ENCODE data around the gene KIAA0408. TPM values are rescaled to one million over a fixed set of nuclear protein-coding genes. Genes with fewer than 3 reads are reported as not detected.

The KIAA0408 gene
- total and polyA plus RNA-seq, 9 of the 15 experiments (the other 6 are each of a cell fraction or from before 2014, with no cell fraction given) = 0.11 TPM; not detected in 8

DNA sequence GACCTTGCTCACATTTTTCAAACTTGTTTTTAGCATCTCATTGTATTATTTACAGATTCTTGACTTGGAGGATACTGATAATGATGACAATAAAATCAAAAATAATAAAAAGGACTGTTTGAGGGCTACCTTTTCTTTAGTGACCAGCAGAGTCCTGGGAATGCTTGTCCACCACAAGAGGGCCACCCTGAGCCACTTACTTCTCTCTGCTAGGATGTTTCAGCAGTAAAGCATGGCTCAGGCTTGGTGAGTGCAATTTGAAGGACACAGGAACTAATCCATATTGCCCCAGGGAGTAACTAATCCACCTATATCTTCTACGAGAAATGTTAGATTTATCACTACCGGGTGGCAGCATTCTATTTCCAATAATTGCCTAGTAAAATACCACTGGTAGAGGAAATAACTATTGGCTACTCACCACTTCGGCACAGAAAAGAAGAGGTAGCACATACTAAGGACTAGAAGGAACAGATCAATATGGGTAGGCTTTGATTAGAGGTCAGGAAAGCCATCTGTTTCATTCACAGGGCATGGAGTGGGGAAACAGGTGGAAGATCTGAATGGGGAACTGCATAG is 5.8 kb upstream of the KIAA0408 start:
- H2AFZ ChIP-seq (ENCODE audit: low read depth, low read length) = no peak overlapping the region
- in situ Hi-C loops (cut with MboI) = no loop called here
- POLR2A ChIA-PET = no interaction called here
- TF ChIP-seq MYNN (IDR thresholded peaks at IDR 0.05) = no peak
- no peak for TF ChIP-seq MYNN (CRISPR knock-in tag; IDR thresholded peaks at IDR 0.05)
- no peak for TF ChIP-seq MLLT1 (IDR thresholded peaks at IDR 0.05)
- TF ChIP-seq BRD9 (IDR thresholded peaks at IDR 0.05; ENCODE audit: low read depth, partially characterized antibody) = no peak
- TF ChIP-seq RAD21 (CRISPR knock-in tag; conservative IDR thresholded peaks at IDR 0.05 in 1 of 2, IDR thresholded peaks at IDR 0.05 in 1 of 2) = peak; percentile 34 to 63
- TF ChIP-seq, protein P1, sequence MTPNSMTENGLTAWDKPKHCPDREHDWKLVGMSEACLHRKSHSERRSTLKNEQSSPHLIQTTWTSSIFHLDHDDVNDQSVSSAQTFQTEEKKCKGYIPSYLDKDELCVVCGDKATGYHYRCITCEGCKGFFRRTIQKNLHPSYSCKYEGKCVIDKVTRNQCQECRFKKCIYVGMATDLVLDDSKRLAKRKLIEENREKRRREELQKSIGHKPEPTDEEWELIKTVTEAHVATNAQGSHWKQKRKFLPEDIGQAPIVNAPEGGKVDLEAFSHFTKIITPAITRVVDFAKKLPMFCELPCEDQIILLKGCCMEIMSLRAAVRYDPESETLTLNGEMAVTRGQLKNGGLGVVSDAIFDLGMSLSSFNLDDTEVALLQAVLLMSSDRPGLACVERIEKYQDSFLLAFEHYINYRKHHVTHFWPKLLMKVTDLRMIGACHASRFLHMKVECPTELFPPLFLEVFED (CRISPR knock-in tag; conservative IDR thresholded peaks at IDR 0.05) = no peak
- TF ChIP-seq TOE1 (IDR thresholded peaks at IDR 0.05; ENCODE audit: borderline replicate concordance) = no peak
- no peak for TF ChIP-seq TOE1 (CRISPR knock-in tag; IDR thresholded peaks at IDR 0.05; ENCODE audit: borderline replicate concordance, low read depth)
- TF ChIP-seq REST (IDR thresholded peaks at IDR 0.05; ENCODE audit: borderline replicate concordance) = peak; percentile 39; the same call in 1 of the 2 replicates
- TF ChIP-seq REST (CRISPR knock-in tag; IDR thresholded peaks at IDR 0.05; ENCODE audit: low read depth) = no peak
- no peak for TF ChIP-seq SAP30 (IDR thresholded peaks at IDR 0.05; ENCODE audit: borderline replicate concordance, insufficient read depth, low read depth, low read length, poor library complexity, severe bottlenecking)

More for the DNA sequence above, 5.8 kb upstream of the KIAA0408 start:
- DNase-seq (ENCODE audit: extremely low read depth in 1 of 4, low spot score in 3 of 4) (peak; percentile 39 to 64 (median 45)), FAIRE-seq (peak; percentile 90), ATAC-seq (peak; percentile 98)
- H3K27ac ChIP-seq (ENCODE audit: extremely low read depth, low read depth, low read length) = no peak overlapping the region
- no peaks in the 10 kb centered on the region for H3K9me1 ChIP-seq (ENCODE audit: control insufficient read depth, insufficient read depth, low read length)
- 4% methylated on average over 3 of the region's 3 CpGs for WGBS (ENCODE audit: insufficient coverage, low coverage, missing lambda C conversion rate)
- H3K9me3 ChIP-seq (replicated peaks; ENCODE audit: control insufficient read depth, insufficient read depth, low read depth, low read length) = no peaks in the 10 kb centered on the region
- no peaks in the 10 kb centered on the region for H4K20me1 ChIP-seq (replicated peaks; ENCODE audit: control insufficient read depth, insufficient read depth, low read length)
- no peaks in the 10 kb centered on the region for H3K36me3 ChIP-seq (ENCODE audit: control insufficient read depth, insufficient read depth, low read length)
- no peaks in the 10 kb centered on the region for H3K4me1 ChIP-seq (replicated peaks in 1 of 2; ENCODE audit: control insufficient read depth in 2 of 2, insufficient read depth in 2 of 2, low read length in 2 of 2)
- H3K4me2 ChIP-seq (ENCODE audit: insufficient read depth, low read length) = no peak overlapping the region
- H3K4me3 ChIP-seq = no peak overlapping the region
- intact Hi-C loops (cut with micrococcal nuclease) = loop anchor here (1.0 to 2.0 kb wide), 2 partner anchors 74 to 163 kb away; no protein-coding TSS in a partner anchor
- CTCF ChIA-PET (ENCODE audit: low intra/inter-chr PET ratio) = interaction anchor here (1.7 kb wide), 1 partner anchor 75 kb away, joined by 4 read pairs; no protein-coding TSS in a partner anchor
- no peaks in the 10 kb centered on the region for H3K79me2 ChIP-seq (ENCODE audit: control insufficient read depth, insufficient read depth, low read length)
- peaks cover 0 to 2% of the 10 kb centered on the region in 2 experiments; a peak in 1 of 5 replicates for H3K27me3 ChIP-seq (ENCODE audit: control insufficient read depth in 2 of 2, insufficient read depth in 2 of 2, low read length in 2 of 2)
- no TSS peak for BruUV-seq (replicated peaks)
- H3K9ac ChIP-seq (ENCODE audit: insufficient read depth in 1 of 2, low read depth in 2 of 2, low read length in 2 of 2) = no peak overlapping the region
